ENCODE data around the gene ADI1.
A peak's percentile ranks its signal among the peaks of the same experiment; 100 is the strongest.
"Not testable (repeated sequence)": the region's sequence is repeated elsewhere in the genome, so short reads cannot be mapped to it uniquely, and the experiment has no call there.

ADI1 gene

DNA sequence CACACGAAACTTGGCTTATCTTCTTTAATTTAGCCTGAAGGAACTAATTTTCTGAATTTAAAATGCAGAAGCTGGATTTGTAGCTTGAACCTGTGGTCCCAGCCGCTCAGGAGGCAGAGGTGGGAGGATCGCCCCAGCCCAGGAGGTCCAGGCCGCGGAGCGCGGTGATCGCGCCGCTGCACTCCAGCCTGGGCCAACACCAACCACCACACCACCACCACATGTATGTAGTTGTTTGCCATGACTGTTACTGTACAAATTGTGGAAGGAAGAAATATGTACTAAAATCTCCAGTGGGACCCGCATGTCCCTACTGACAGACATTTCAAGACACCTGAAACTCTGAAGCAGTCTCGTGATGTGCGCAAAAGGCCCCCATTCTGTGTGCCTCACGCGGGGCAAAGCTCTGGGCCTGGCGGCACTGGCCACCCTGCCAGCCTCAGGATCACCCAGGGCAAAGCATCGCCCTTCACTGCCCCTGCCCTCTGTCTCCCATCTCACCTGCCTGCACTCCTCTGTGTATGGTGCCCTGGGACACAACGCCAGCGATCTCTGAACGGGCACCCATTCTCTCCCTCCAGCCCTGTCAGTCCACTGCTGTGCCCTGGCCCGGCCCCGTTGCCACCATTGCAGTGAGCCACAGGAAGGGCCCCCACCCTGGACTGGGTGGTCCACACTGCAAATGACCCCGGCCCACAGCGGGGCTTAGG, 10.1 kb upstream of the ADI1 start:
- no peak for DNase-seq (ENCODE audit: low spot score)

DNA sequence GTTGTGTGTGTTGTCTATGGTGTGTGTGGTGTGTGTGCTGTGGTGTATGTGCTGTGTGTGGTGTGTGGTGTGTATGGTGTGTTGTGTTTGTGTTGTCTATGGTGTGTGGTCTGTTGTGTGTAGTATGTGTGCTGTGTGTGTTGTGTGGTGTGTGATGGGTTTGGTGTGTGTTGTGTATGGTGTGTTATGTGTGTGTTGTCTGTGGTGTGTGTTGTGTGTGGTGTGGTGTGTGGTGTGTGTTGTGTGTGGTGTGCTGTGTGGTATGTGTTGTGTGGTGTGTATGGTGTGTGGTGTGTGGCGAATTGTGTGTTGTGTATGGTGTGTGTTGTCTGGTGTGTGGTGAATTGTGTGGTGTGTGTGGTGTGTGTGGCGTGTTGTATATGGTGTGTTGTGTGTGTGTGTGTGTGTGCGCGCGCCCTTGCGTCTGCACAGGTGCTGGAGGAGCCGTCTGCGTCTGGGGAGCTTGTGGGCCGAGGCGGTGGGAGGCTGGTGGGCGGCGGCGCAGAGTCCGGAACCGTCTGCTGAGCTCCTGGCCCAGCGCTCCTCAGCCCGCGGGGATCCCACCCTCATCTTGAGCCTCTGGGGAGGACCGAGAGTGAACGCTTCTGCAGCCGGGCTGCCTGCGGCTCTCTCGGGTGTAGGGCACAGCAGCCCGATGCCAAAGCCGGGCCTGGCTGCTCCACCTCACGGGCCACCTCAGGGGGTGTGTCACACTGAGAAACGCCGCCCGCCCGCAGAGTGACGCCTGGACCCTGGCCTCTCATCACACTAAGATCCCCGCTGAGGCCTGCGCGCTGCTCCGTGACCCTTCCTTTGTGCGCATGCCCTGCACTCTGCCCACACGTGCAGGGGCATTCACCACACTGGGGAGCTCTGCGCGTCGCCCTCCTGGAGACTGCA, 8.8 kb upstream of the ADI1 start:
- no peak for DNase-seq (ENCODE audit: low spot score)

DNA sequence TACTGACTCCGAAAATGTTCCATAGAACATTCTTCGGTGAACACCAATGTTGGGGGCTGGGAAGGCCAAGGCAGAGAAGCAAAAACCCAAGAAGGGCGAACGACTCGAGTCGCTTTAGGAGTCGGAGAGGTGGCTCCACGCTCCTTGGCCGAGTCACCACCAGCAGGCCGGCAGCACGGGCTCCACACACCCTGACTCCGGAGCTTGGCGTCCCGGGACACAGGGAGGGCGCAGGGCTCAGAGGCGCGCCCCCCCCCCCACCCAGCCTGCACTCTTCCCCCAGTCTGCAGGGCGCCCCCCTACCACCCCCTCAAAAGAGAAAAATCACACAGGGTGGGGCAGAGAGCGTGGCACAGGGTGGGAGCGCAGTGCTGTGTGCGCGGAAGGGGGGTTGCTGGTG, 7.5 kb upstream of the ADI1 start:
- no peak for DNase-seq (ENCODE audit: low spot score)

DNA sequence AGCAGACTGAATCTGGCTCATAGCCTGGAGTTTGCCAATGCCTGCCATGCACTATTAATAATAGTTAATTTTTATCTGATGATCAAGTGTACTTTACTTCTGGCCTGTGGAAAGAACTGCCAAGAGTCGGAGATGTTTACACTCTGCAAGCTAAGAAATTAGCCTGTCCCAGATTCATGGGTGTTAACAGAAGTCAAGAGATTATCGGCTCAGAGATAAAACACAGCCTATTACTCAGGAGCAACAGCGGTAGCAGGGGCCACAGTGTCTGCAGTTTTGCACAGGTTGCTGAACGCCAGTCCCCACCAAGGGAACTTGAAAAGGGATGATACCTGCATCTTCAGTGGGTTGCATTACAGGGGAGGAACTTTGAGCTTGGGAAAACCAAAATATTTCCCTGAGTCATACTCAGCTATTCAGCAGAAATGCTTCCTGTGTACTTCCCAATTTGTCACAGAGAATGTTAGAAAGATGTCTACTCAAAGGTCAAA, 4.3 kb upstream of the ADI1 start:
- DNase-seq (ENCODE audit: low spot score) = no peak

DNA sequence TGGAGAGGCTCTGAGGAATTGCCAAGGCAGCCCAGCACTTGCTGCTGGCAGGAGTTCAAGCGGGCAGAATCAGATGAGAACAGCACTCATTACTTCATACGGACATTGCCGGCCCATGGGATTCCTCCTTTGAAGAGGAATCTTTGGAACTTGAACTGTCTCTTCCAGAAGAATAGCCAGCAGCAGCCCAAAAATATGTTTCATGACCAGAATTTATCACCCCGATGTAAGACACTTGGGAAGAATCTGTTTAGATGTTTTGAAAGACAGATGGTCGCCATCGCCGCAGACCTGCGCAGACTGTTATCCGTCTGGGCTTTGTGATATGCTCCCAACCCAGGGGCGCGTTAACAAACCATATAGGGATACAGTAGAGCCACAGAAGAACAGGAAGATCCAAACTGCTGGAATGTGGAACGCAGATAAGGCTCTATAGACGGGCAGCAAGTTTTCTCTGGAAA, 3.7 kb upstream of the ADI1 start:
- no peak for DNase-seq (ENCODE audit: low spot score)

DNA sequence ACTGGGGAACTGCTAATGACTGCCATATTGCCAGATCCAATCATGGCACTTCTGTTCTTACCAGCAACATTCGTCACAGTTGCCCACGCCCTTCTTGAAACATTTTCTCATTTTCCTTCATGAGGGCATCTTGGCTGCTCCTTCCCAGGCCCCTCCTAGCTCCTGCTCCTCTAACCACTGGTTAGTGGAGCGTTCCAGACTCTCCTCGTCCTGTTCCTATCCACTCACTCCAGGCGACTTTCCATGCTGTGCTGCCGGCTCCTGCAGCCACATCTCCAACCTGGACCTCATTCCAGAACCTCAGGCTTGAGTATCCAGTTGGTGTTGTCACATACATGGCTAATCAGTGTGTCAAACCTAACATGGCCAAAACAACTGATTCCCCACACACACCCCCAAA, 1.3 kb upstream of the ADI1 start:
- DNase-seq (ENCODE audit: low spot score) = no peak

DNA sequence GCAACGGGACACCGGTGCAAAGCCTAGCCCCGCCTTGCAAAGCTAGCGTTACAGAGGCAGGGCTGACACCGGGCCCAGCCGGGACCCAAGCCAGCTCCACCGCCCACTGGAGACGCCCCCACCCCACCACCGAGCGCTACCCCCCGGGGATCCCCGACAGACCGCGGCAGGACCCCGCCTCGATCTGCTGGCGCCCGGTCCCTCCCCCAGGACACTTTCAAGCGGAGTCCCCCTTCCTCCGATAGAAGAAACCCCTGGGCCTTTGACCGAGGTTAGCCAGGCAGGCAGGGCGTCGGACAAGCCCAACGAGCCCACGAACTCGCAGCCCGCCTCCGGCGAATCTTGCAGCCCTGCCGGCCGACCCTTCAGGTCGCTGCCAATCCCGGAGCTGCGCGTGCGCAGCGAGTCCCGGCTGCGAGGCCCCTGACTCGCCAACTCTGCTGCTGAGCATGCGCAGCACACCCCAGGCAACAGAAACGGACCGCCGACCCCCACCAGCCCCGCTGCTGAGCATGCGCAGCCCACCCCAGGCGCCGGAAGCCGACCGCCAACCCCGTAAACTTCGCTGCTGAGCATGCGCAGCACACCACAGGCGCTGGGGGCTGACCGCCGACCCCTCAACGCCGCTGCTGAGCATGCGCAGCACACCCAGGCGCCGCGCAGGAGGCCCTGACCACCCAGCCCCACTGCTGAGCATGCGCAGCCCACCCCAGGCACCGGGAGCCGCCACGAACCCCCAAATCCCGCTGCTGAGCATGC, 656 bp downstream of the ADI1 start:
- DNase-seq (ENCODE audit: low spot score) = peak; percentile 98

DNA sequence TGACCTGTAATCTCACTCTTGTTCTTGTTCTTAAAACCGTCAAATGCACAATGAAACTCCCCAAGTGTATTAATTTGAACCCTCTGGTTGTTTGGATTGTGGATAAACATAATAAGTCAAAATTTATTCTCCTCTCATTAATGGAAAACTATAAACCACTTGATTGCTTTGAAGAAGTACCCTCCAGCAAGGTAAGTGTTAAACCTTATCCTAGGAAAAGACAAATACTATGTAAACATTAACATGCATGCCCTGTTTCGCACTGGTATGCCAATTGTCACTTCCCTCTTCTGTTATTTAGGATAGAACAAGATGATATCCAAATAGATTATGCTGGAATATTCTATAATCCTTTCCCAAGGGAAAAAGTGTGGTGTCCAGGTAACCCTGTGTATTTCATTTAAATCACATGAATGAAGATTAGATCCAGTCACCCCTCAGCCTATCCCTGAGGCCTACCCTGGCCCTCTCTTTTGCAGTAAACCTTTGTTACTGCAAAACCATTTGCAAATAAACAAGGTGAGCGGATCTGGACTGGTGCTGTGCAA, 1.3 kb downstream of the ADI1 start:
- no peak for DNase-seq (ENCODE audit: low spot score)

DNA sequence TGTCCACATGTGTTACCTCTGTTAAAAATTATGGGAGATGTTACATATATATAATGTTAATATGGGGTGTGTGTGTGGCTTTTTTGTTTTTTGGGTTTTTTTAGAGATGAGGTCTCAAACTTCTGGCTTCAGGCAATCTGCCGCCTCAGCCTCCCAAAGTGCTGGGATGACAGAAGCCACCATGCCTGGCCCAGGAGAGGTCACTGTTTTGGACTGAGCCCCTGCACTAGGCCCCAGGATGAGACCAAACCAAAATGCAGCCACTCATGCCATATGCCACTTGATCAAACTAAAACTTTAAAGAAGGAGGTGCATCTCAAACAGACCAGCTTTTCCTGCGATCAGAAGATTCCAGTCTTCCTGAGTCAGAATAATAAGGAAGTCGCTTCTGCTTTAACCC, 2.5 kb downstream of the ADI1 start:
- no peak for DNase-seq (ENCODE audit: low spot score)

DNA sequence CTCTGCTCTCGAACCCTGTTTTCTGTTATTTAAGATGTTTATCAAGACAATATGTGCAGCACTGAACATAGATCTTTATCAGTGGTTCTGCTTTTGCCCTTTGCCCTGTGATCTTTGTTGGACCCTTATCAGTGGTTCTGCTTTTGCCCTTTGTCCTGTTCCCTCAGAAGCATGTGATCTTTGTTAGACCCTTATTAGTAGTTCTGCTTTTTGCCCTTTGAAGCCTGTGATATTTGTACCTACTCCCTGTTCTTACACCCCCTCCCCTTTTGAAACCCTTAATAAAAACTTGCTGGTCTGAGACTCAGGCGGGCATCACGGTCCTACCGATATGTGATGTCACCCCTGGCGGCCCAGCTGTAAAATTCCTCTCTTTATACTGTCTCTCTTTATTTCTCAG, 3.9 kb downstream of the ADI1 start:
- DNase-seq (ENCODE audit: low spot score) = not testable (repeated sequence)

DNA sequence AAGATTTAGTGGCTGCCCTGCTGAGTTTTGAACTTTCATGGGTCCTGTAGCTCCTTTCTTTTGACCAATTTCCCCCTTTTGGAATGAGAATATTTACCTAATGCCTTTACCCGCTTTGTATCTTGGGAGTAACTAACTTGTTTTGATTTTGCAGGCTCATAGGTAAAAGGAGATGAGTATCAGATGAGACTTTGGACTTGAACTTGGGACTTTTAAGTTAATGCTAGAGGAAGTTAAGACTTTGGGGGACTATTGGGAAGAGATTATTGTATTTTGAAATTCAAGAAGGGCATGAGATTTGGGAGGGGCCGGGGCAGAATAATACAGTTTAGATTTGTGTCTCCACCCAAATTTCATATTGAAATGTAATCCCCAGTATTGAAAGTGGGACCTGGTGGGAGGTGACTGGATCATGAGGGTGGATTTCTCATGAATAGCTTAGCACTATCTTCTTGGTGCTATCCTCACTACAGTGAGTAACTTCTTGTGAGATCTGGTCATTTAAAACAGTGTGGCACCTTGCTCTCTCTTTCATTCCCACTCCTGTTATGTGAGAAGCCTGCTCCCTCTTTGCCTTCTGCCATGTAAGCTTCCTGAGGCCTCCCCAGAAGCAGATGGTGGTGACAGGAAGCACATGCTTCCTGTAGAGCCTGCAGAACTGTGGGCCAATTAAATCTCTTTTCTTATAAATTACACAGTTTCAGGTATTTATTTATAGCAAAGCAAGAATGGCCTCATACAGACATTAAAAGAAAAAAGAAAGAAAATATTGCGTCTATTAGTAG, 6.1 kb downstream of the ADI1 start:
- DNase-seq (ENCODE audit: low spot score) = no peak

DNA sequence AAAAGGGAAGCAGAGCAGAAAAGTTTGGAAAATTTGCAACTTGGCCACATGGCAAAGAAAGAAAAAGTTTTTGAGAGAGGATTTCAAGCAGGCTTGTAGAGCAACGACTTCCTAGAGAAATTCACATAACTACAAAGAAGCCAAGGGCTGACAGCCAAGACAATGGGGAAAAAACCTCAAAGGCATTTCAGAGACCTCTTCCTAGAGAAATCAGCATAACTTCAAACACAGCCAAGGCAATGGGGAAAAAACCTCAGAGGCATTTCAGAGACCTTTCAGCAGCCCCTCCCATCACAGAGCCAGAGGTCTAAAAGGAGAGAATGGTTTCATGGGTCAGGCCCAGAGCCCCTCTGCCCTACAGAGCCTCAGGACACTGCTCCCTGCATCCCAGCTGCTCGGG, 7.2 kb downstream of the ADI1 start:
- no peak for DNase-seq (ENCODE audit: low spot score)

DNA sequence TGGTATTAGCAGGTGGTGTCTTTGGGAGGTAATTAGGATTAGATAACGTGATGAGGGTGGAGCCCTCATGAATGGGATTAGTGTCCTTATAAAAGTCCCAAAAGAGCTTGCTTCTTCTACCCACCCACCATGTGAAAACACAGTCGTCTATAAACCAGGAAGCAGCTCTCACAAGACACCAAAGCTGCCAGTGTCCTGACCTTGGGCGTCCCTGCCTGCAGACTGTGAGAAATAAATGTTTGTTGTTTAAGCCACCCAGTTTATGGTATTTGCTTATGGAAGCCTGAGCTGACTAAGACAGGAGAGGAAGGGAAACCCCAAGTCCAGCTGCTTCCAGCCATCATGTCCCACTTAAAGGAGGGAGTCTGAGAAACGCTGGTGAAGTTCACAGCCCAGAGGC, 13.6 kb downstream of the ADI1 start:
- DNase-seq (ENCODE audit: low spot score) = no peak

DNA sequence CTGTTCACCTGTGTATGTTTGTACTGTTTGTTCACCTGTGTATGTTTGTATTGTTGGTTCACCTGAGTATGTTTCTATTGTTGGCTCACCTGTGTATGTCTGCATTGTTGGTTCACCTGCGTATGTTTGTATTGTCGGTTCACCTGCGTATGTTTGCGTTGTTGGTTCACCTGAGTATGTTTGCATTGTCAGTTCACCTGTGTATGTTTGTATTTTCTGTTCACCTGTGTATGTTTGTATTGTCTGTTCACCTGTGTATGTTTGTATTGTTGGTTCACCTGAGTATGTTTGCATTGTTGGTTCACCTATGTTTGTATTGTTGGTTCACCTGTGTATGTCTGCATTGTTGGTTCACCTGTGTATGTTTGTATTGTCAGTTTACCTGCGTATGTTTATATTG, 14.6 kb downstream of the ADI1 start:
- DNase-seq (ENCODE audit: low spot score) = no peak

DNA sequence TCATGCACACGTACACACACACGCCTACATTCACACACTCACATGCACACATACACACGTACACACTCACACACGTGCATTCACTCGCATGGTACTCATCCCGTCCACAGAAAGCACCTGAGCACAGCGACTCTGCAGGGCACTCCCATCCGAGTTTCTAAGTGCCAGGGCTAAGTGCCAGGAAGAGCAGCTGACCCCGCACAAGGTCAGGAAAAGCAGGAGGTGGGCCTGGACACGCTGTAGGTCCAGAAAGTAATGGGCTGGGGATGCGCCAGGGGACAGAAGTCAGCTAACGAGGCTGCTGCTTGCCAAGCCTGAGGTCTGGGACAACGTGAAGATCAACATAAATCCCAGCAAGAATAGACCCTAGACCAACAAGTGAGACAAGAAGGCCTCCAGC, 15.8 kb downstream of the ADI1 start:
- no peak for DNase-seq (ENCODE audit: low spot score)

DNA sequence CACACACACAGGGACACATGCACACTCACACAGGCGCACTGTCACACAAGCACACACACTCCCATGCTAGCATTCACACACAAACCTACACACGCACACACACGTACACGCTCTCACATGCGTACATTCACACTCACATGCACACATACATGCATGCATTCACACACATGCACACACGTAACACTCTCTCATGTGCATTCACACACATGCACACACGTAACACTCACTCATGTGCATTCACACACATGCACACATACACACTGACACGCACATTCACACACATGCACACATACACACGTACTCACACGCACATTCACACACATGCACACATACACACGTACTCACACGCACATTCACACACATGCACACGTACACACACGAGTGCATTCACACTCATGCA, 16.3 kb downstream of the ADI1 start:
- DNase-seq (ENCODE audit: low spot score) = no peak

DNA sequence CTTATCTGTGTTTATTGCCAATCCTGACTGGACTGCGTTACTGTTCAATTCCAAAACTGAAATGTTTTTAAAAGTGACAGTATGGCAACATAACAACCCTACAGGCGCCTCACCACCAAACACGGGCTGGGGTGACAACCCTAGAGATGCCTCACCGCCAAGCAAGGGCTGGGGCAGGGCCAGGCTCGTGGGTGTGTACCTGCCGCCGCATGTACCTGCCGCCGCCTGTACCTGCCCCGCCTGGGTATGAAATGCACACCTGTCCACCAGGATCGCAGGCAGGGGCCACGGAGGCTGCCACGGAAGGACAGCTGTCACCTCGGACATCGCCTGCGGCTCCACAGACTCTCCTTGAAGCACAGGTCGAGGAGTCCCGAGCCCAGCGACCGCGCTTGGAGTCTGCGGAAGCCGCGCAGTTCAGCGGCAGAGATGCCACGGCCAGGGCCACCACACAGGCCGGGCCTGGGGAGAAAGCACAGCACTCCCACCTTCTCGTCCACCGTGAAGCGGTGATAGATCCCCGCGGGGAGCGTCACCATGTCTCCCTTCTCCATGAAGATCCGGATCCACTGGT, 18.9 kb downstream of the ADI1 start:
- no peak for DNase-seq (ENCODE audit: low spot score)

DNA sequence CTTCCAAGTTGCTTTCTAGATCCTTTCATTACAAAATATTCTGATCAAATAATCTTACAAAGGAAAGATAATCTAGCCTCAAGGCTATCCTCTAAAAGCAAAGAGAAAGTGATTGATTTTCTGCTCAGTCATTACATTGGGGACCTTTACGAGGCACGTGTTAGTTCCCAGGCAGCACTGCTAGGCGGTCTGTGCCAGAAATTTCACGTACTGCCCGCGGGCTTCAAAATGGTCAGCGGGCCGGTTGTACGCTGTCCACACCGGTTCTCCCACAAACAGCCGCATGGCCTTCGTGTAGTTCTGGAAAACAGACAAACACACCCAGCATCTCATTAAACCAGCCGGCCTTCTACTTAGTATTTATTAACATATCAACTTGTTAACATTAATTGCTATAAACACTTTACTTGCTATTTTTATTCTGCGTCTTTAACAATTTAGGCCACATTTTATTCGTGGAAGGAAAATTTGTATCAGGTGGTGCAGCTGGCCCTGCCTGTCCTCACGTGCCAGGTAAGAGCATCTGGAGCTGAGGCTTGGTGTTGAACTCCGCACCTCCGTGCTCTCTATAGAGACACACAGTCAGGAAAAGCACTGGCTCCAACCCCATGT, 20.4 kb downstream of the ADI1 start:
- no peak for DNase-seq (ENCODE audit: low spot score)

DNA sequence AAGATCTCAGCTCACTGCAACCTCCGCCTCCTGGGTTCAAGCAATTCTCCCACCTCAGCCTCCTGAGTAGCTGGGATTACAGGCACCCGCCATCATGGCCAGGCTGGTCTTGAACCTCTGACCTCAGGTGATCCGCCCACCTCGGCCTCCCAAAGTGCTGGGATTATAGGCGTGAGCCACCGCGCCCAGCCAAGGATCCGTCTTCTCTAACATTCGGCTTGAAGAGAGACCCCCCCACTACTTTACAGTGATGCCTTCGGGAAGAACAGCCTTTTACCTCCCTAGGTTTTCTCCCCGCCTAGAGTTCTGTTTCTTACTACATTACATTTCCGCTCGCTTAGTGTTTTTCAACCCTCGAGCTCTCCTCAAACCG, 22.6 kb downstream of the ADI1 start:
- DNase-seq (ENCODE audit: low spot score) = not testable (repeated sequence)

DNA sequence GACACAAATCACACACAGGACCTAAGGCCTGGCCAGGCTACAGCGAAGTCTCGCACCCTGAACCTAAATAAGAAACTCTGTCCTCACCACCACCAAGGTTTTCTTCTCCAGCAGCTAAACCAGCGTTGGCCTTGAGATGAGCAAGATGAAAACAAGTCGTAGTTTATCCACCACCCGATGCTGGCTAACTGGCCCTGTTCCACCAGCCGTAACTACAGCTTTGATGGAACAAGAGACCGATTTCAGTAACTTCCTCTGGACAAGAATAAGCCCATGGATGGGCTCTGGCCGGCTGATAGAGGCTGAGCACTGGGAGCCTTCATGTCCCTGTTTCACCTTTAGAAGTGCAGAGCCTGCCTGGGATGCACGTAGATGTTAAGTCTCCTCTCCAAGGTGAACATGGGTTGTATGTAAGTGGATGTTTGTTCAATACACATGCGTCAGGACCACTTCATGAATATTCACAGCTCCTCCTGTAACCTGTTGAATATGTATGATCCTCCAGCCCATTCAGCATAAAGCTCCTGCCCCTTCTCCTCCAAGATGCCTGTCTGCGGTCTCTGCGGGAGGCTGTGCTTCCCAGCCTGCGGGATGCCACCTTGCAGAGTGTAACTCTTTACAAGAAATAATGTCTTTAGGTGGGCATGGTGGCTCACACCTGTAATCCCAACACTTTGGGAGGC, 24.2 kb downstream of the ADI1 start:
- no peak for DNase-seq (ENCODE audit: low spot score)
